GM23338 (cell line): ENCODE data around the gene KDM4C. TPM values are rescaled to one million over a fixed set of nuclear protein-coding genes. Genes with fewer than 3 reads are reported as not detected.

Source experiments
- ATAC-seq: fragments of 200-7000 bp; cut with Tn5 transposase; 3 replicates; pipeline ENCODE4 v1.9.1; 2020
- DNase-seq: peaks from one replicate; pipeline ENCODE4 v3.0.0-alpha.2; 2015; ENCODE audit warnings: low spot score
- H2AFZ ChIP-seq: fragments of 200-600 bp; sonication (generic); 2 replicates; pipeline ENCODE4 v1.8.0; 2016; ENCODE audit warnings: antibody characterized with exemption, mild to moderate bottlenecking, moderate library complexity
- H3F3A ChIP-seq: fragments of 200-600 bp; sonication (generic); replicated peaks from 2 replicates; pipeline ENCODE4 v1.8.0; 2017; ENCODE audit warnings: antibody characterized with exemption, mixed run types, low read depth
- H3K27ac ChIP-seq: fragments of 200-600 bp; sonication (generic); 2 replicates; pipeline ENCODE4 v1.6.1; 2016; ENCODE audit warnings: low read depth
- H3K27me3 ChIP-seq: fragments of 200-600 bp; sonication (generic); 2 replicates; pipeline ENCODE4 v1.8.0; 2016; ENCODE audit warnings: mild to moderate bottlenecking, mixed run types, moderate library complexity; ENCODE audit not compliant: insufficient read depth
- H3K36me3 ChIP-seq: fragments of 200-600 bp; sonication (generic); 2 replicates; pipeline ENCODE4 v1.8.0; 2016; ENCODE audit warnings: mild to moderate bottlenecking; ENCODE audit not compliant: insufficient read depth
- H3K4me1 ChIP-seq: fragments of 200-600 bp; sonication (generic); 2 replicates; pipeline ENCODE4 v1.8.0; 2016; ENCODE audit warnings: mild to moderate bottlenecking, moderate library complexity; ENCODE audit not compliant: insufficient read depth
- H3K4me2 ChIP-seq: fragments of 200-600 bp; sonication (generic); 2 replicates; pipeline ENCODE4 v1.7.1; 2017; ENCODE audit warnings: mixed run types
- H3K4me3 ChIP-seq: fragments of 200-600 bp; sonication (generic); 2 replicates; pipeline ENCODE4 v1.6.1; 2016; ENCODE audit warnings: mixed run types
- H3K79me2 ChIP-seq: fragments of 200-600 bp; sonication (generic); replicated peaks from 2 replicates; pipeline ENCODE4 v1.8.0; 2017; ENCODE audit warnings: mild to moderate bottlenecking; ENCODE audit not compliant: insufficient read depth
- H3K9me2 ChIP-seq: fragments of 200-600 bp; sonication (generic); 2 replicates; pipeline ENCODE4 v1.8.0; 2017; ENCODE audit not compliant: insufficient read depth
- H4K20me1 ChIP-seq: fragments of 200-600 bp; sonication (generic); replicated peaks from 2 replicates; pipeline ENCODE4 v1.8.0; 2017; ENCODE audit warnings: mild to moderate bottlenecking; ENCODE audit not compliant: insufficient read depth
- H3K27ac Mint-ChIP-seq: 2 replicates; pipeline ENCODE4 v1.8.0; 2020; ENCODE audit warnings: inconsistent platforms, mild to moderate bottlenecking, moderate library complexity, mixed read lengths
- H3K27me3 Mint-ChIP-seq: 3 replicates; pipeline ENCODE4 v1.8.0; 2022; ENCODE audit warnings: low read depth, mild to moderate bottlenecking, moderate library complexity, mixed read lengths, inconsistent platforms; ENCODE audit not compliant: insufficient read depth, poor library complexity
- H3K36me3 Mint-ChIP-seq: 3 replicates; pipeline ENCODE4 v1.8.0; 2021; ENCODE audit warnings: low read depth, mild to moderate bottlenecking, inconsistent platforms, moderate library complexity, mixed read lengths
- H3K4me1 Mint-ChIP-seq: 3 replicates; pipeline ENCODE4 v1.8.0; 2020; ENCODE audit warnings: mild to moderate bottlenecking, inconsistent platforms, mixed read lengths
- H3K4me3 Mint-ChIP-seq: 3 replicates; pipeline ENCODE4 v1.8.0; 2021; ENCODE audit warnings: moderate library complexity, mild to moderate bottlenecking, inconsistent platforms, mixed read lengths
- H3K9me3 Mint-ChIP-seq: 3 replicates; pipeline ENCODE4 v1.8.0; 2020; ENCODE audit warnings: moderate library complexity, mild to moderate bottlenecking, inconsistent platforms, mixed read lengths
- EZH2 ChIP-seq: fragments of 200-600 bp; sonication (generic); IDR thresholded peaks from one replicate; pipeline ENCODE4 v1.8.0; 2017; ENCODE audit warnings: antibody characterized with exemption, mild to moderate bottlenecking, low read depth; ENCODE audit not compliant: unreplicated experiment
- POLR2AphosphoS5 ChIP-seq: IDR thresholded peaks from 2 replicates; pipeline ENCODE4 v1.6.1; 2016; ENCODE audit warnings: antibody characterized with exemption, low read depth
- polyA plus RNA-seq: library from polyadenylated mRNA; unstranded; fragments of >200 nt; fragmentation: Nextera tagmentation; extraction: Ambion mirVana; gene quantifications from 2 replicates; pipeline ENCODE4 v1.2.1, GENCODE V29; 2016
- total RNA-seq: library from RNA; depleted of rRNA; stranded (reverse); fragments of >200 nt; shearing (Covaris generic); gene quantifications from 2 replicates; pipeline ENCODE4 v1.2.3, GENCODE V29; 2014
- TF ChIP-seq, protein P1 (sequence below): fragments of 250-450 bp; sonication (Bioruptor Pico); IDR thresholded peaks from 2 replicates; pipeline ENCODE4 v1.5.0; 2020; ENCODE audit warnings: mild to moderate bottlenecking, moderate library complexity
- TF ChIP-seq, protein P2 (sequence below): IDR thresholded peaks from one replicate; pipeline ENCODE4 v1.6.1; 2018; ENCODE audit warnings: antibody characterized with exemption; ENCODE audit not compliant: unreplicated experiment
- TF ChIP-seq, protein P3 (sequence below): IDR thresholded peaks from 2 replicates; pipeline ENCODE4 v1.6.1; 2016; ENCODE audit warnings: antibody characterized with exemption

Gene KDM4C
- total and polyA plus RNA-seq, 2 experiments from 2014 or later, result 12.0 to 43.8 TPM

DNA sequence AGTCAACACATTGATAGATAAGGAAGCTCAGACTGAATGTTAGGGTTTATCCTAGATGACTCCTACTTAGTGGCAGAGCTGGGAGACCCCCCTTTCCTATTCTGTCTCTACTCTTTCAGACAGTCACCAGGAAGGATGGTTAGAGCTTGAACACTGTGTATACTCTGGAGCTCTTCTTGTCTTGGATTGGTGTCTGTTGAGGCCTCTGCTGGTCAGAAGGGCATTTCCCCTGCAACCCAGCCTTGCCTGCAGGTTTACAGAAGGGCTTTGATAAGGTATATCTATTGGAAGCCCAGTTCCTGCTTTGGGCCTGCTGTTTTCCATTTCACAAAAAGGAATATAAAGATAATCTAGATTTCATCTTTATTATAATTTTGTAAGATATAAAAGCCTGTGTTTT lies 71.8 kb downstream of the KDM4C start (continued):
- TF ChIP-seq, protein P1, sequence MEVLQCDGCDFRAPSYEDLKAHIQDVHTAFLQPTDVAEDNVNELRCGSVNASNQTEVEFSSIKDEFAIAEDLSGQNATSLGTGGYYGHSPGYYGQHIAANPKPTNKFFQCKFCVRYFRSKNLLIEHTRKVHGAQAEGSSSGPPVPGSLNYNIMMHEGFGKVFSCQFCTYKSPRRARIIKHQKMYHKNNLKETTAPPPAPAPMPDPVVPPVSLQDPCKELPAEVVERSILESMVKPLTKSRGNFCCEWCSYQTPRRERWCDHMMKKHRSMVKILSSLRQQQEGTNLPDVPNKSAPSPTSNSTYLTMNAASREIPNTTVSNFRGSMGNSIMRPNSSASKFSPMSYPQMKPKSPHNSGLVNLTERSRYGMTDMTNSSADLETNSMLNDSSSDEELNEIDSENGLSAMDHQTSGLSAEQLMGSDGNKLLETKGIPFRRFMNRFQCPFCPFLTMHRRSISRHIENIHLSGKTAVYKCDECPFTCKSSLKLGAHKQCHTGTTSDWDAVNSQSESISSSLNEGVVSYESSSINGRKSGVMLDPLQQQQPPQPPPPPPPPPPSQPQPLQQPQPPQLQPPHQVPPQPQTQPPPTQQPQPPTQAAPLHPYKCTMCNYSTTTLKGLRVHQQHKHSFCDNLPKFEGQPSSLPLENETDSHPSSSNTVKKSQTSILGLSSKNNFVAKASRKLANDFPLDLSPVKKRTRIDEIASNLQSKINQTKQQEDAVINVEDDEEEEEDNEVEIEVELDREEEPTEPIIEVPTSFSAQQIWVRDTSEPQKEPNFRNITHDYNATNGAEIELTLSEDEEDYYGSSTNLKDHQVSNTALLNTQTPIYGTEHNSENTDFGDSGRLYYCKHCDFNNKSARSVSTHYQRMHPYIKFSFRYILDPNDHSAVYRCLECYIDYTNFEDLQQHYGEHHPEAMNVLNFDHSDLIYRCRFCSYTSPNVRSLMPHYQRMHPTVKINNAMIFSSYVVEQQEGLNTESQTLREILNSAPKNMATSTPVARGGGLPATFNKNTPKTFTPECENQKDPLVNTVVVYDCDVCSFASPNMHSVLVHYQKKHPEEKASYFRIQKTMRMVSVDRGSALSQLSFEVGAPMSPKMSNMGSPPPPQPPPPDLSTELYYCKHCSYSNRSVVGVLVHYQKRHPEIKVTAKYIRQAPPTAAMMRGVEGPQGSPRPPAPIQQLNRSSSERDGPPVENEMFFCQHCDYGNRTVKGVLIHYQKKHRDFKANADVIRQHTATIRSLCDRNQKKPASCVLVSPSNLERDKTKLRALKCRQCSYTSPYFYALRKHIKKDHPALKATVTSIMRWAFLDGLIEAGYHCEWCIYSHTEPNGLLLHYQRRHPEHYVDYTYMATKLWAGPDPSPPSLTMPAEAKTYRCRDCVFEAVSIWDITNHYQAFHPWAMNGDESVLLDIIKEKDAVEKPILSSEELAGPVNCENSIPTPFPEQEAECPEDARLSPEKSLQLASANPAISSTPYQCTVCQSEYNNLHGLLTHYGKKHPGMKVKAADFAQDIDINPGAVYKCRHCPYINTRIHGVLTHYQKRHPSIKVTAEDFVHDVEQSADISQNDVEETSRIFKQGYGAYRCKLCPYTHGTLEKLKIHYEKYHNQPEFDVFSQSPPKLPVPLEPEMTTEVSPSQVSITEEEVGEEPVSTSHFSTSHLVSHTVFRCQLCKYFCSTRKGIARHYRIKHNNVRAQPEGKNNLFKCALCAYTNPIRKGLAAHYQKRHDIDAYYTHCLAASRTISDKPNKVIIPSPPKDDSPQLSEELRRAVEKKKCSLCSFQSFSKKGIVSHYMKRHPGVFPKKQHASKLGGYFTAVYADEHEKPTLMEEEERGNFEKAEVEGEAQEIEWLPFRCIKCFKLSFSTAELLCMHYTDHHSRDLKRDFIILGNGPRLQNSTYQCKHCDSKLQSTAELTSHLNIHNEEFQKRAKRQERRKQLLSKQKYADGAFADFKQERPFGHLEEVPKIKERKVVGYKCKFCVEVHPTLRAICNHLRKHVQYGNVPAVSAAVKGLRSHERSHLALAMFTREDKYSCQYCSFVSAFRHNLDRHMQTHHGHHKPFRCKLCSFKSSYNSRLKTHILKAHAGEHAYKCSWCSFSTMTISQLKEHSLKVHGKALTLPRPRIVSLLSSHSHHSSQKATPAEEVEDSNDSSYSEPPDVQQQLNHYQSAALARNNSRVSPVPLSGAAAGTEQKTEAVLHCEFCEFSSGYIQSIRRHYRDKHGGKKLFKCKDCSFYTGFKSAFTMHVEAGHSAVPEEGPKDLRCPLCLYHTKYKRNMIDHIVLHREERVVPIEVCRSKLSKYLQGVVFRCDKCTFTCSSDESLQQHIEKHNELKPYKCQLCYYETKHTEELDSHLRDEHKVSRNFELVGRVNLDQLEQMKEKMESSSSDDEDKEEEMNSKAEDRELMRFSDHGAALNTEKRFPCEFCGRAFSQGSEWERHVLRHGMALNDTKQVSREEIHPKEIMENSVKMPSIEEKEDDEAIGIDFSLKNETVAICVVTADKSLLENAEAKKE (CRISPR knock-in tag), result no peak
- no peak for TF ChIP-seq EZH2

DNA sequence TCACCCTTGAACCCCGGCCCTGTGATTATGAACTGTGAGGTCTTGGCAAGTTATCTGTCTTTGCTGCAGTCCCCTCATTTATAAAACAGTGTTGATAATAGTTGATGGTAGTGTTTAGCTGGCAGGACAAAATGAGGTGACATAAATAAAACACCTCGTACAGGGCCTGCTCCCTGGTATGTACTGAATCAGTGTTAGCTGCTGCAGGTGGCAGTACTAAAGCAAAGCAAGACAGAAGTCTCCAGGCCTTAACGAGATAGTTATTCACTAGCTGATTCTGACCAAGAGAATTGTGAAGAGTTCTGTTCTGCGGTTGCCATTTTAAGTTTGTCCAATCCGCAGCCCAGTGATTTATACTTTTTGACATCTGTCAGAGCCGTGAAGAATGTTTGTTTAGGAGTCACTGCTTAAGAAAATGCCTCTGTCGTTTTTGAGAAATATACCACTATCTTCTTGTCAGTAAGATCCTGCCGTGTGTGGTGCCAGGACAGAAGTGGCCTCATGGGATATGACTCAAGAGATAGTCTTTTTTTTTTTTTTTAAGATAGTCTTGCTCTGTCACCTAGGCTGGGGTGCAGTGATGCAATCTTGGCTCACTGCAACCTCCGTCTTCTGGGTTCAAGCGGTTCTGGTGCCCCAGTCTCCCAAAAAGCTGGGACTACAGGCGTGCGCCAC lies 75.9 kb downstream of the KDM4C start:
- no peaks in the 10 kb centered on the region for H3K36me3 ChIP-seq
- no peaks in the 10 kb centered on the region for H3F3A ChIP-seq
- no peak overlapping the region for H3K4me2 ChIP-seq
- Mint-ChIP-seq H3K27ac (no peak overlapping the region), H3K4me3 (no peak overlapping the region), H3K27me3 (no peaks in the 10 kb centered on the region), H3K36me3 (peaks cover 56% of the 10 kb centered on the region), H3K9me3 (peaks cover 7% of the 10 kb centered on the region; the same call in 2 of the 3 replicates), H3K4me1 (peaks cover 5% of the 10 kb centered on the region; the same call in 2 of the 3 replicates)
- no peak overlapping the region for H3K27ac ChIP-seq
- no peaks in the 10 kb centered on the region; the same call in 1 of the 2 replicates for H3K4me1 ChIP-seq
- no peak overlapping the region for H3K4me3 ChIP-seq
- no peak overlapping the region for H2AFZ ChIP-seq
- H3K79me2 ChIP-seq, result no peaks in the 10 kb centered on the region
- DNase-seq (no peak), ATAC-seq (no peak)
- no peaks in the 10 kb centered on the region for H4K20me1 ChIP-seq
- no peaks in the 10 kb centered on the region for H3K27me3 ChIP-seq
- H3K9me2 ChIP-seq, result no peaks in the 10 kb centered on the region
- TF ChIP-seq, protein P2, sequence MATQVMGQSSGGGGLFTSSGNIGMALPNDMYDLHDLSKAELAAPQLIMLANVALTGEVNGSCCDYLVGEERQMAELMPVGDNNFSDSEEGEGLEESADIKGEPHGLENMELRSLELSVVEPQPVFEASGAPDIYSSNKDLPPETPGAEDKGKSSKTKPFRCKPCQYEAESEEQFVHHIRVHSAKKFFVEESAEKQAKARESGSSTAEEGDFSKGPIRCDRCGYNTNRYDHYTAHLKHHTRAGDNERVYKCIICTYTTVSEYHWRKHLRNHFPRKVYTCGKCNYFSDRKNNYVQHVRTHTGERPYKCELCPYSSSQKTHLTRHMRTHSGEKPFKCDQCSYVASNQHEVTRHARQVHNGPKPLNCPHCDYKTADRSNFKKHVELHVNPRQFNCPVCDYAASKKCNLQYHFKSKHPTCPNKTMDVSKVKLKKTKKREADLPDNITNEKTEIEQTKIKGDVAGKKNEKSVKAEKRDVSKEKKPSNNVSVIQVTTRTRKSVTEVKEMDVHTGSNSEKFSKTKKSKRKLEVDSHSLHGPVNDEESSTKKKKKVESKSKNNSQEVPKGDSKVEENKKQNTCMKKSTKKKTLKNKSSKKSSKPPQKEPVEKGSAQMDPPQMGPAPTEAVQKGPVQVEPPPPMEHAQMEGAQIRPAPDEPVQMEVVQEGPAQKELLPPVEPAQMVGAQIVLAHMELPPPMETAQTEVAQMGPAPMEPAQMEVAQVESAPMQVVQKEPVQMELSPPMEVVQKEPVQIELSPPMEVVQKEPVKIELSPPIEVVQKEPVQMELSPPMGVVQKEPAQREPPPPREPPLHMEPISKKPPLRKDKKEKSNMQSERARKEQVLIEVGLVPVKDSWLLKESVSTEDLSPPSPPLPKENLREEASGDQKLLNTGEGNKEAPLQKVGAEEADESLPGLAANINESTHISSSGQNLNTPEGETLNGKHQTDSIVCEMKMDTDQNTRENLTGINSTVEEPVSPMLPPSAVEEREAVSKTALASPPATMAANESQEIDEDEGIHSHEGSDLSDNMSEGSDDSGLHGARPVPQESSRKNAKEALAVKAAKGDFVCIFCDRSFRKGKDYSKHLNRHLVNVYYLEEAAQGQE, result no peak
- TF ChIP-seq POLR2AphosphoS5 (no peak), EZH2 (no peak)
- TF ChIP-seq, protein P3, sequence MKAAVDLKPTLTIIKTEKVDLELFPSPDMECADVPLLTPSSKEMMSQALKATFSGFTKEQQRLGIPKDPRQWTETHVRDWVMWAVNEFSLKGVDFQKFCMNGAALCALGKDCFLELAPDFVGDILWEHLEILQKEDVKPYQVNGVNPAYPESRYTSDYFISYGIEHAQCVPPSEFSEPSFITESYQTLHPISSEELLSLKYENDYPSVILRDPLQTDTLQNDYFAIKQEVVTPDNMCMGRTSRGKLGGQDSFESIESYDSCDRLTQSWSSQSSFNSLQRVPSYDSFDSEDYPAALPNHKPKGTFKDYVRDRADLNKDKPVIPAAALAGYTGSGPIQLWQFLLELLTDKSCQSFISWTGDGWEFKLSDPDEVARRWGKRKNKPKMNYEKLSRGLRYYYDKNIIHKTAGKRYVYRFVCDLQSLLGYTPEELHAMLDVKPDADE, result no peak
